ENCODE data around the gene PPP6R3. TPM values are rescaled to one million over a fixed set of nuclear protein-coding genes. Genes with fewer than 3 reads are reported as not detected.

Gene PPP6R3
- total and polyA plus RNA-seq, 2 of the 13 experiments (the other 11 are each of a cell fraction or from before 2014, with no cell fraction given), result 41.2 to 83.4 TPM

GRCh38 chr11:68498903-68499883 is 38.6 kb downstream of the PPP6R3 start:
- 98% methylated on average over 11 of the region's 11 CpGs for WGBS (ENCODE audit: low lambda C conversion rate)
- ChIA-PET CTCF (ENCODE audit: low intra/inter-chr PET ratio, low total read pairs) (no interaction called here), POLR2A (no interaction called here)
- intact Hi-C loops (cut with micrococcal nuclease; ENCODE audit: unreplicated experiment), result no loop called here
- H3K4me3 ChIP-seq (replicated peaks in 1 of 3; ENCODE audit: insufficient read depth in 1 of 3, low read depth in 2 of 3, low read length in 3 of 3), result no peak overlapping the region
- DNase-seq (ENCODE audit: low spot score), result no peak
- peaks cover 75% of the 10 kb centered on the region for H4K20me1 ChIP-seq (ENCODE audit: insufficient read depth, low read length)
- no peaks in the 10 kb centered on the region for H3K9me3 ChIP-seq (ENCODE audit: low read length)
- H3K27ac ChIP-seq (ENCODE audit: extremely low read length, insufficient read depth, low read length), result no peak overlapping the region
- TF ChIP-seq, protein P1, sequence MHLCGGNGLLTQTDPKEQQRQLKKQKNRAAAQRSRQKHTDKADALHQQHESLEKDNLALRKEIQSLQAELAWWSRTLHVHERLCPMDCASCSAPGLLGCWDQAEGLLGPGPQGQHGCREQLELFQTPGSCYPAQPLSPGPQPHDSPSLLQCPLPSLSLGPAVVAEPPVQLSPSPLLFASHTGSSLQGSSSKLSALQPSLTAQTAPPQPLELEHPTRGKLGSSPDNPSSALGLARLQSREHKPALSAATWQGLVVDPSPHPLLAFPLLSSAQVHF (CRISPR knock-in tag; IDR thresholded peaks at IDR 0.05), result no peak
- TF ChIP-seq TMF1 (CRISPR knock-in tag; IDR thresholded peaks at IDR 0.05; ENCODE audit: low read depth) (no peak), HNRNPK (IDR thresholded peaks at IDR 0.05; ENCODE audit: low read depth, low read length, poor library complexity, severe bottlenecking) (no peak), KAT7 (CRISPR knock-in tag; IDR thresholded peaks at IDR 0.05; ENCODE audit: borderline replicate concordance) (no peak), SIX1 (CRISPR knock-in tag; IDR thresholded peaks at IDR 0.05; ENCODE audit: borderline replicate concordance) (no peak), ZNF225 (CRISPR knock-in tag; IDR thresholded peaks at IDR 0.05) (no peak), HNRNPL (IDR thresholded peaks at IDR 0.05; ENCODE audit: low read depth, low read length) (no peak), TBL1XR1 (IDR thresholded peaks at IDR 0.05; ENCODE audit: borderline replicate concordance, low read length, partially characterized antibody) (no peak), FOSL2 (CRISPR knock-in tag; IDR thresholded peaks at IDR 0.05) (no peak), ZNF652 (CRISPR knock-in tag; IDR thresholded peaks at IDR 0.05; ENCODE audit: borderline replicate concordance, low read depth) (no peak), SOX5 (CRISPR knock-in tag; IDR thresholded peaks at IDR 0.05; ENCODE audit: borderline replicate concordance) (no peak), ZBTB7B (CRISPR knock-in tag; IDR thresholded peaks at IDR 0.05) (no peak), SMC3 (IDR thresholded peaks at IDR 0.05; ENCODE audit: low read length) (no peak), TAF15 (IDR thresholded peaks at IDR 0.05; ENCODE audit: low read depth, low read length, poor library complexity, severe bottlenecking) (no peak)
- TF ChIP-seq, protein P2, sequence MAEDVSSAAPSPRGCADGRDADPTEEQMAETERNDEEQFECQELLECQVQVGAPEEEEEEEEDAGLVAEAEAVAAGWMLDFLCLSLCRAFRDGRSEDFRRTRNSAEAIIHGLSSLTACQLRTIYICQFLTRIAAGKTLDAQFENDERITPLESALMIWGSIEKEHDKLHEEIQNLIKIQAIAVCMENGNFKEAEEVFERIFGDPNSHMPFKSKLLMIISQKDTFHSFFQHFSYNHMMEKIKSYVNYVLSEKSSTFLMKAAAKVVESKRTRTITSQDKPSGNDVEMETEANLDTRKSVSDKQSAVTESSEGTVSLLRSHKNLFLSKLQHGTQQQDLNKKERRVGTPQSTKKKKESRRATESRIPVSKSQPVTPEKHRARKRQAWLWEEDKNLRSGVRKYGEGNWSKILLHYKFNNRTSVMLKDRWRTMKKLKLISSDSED (CRISPR knock-in tag; IDR thresholded peaks at IDR 0.05), result no peak
- TF ChIP-seq, protein P3, sequence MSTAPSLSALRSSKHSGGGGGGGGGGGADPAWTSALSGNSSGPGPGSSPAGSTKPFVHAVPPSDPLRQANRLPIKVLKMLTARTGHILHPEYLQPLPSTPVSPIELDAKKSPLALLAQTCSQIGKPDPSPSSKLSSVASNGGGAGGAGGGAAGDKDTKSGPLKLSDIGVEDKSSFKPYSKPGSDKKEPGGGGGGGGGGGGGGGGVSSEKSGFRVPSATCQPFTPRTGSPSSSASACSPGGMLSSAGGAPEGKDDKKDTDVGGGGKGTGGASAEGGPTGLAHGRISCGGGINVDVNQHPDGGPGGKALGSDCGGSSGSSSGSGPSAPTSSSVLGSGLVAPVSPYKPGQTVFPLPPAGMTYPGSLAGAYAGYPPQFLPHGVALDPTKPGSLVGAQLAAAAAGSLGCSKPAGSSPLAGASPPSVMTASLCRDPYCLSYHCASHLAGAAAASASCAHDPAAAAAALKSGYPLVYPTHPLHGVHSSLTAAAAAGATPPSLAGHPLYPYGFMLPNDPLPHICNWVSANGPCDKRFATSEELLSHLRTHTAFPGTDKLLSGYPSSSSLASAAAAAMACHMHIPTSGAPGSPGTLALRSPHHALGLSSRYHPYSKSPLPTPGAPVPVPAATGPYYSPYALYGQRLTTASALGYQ (CRISPR knock-in tag; IDR thresholded peaks at IDR 0.05), result no peak
- TF ChIP-seq, protein P4, sequence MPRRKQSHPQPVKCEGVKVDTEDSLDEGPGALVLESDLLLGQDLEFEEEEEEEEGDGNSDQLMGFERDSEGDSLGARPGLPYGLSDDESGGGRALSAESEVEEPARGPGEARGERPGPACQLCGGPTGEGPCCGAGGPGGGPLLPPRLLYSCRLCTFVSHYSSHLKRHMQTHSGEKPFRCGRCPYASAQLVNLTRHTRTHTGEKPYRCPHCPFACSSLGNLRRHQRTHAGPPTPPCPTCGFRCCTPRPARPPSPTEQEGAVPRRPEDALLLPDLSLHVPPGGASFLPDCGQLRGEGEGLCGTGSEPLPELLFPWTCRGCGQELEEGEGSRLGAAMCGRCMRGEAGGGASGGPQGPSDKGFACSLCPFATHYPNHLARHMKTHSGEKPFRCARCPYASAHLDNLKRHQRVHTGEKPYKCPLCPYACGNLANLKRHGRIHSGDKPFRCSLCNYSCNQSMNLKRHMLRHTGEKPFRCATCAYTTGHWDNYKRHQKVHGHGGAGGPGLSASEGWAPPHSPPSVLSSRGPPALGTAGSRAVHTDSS (CRISPR knock-in tag; conservative IDR thresholded peaks at IDR 0.05), result no peak
- no peak overlapping the region for H3K9ac ChIP-seq (ENCODE audit: insufficient read depth, low read depth, low read length)
- in situ Hi-C loops (cut with HindIII; ENCODE audit: extremely low pct_ligation_motif_present, low pct_unique_long_range_greater_than_20kb), result no loop called here
- no peak for ATAC-seq
- H3K79me2 ChIP-seq (ENCODE audit: insufficient read depth, low read length), result peaks cover 95% of the 10 kb centered on the region
- H3K4me1 ChIP-seq (ENCODE audit: insufficient read depth, low read length), result peaks cover 32% of the 10 kb centered on the region
- H3K27me3 ChIP-seq (ENCODE audit: control insufficient read depth in 1 of 2, insufficient read depth in 2 of 2, low read length in 2 of 2), result no peaks in the 10 kb centered on the region
- no TSS peak for BruUV-seq (replicated peaks)
- no peak overlapping the region for H2AFZ ChIP-seq (ENCODE audit: low read length)
- no peaks in the 10 kb centered on the region; a peak in 1 of 5 replicates for H3K36me3 ChIP-seq (replicated peaks in 1 of 2; ENCODE audit: control insufficient read depth in 1 of 2, insufficient read depth in 2 of 2, low read length in 2 of 2)
- H3K4me2 ChIP-seq (ENCODE audit: low read depth, low read length), result no peak overlapping the region
- FAIRE-seq, result no peak
